Measurements from ENCODE around the gene NEUROD6.

Gene NEUROD6

DNA sequence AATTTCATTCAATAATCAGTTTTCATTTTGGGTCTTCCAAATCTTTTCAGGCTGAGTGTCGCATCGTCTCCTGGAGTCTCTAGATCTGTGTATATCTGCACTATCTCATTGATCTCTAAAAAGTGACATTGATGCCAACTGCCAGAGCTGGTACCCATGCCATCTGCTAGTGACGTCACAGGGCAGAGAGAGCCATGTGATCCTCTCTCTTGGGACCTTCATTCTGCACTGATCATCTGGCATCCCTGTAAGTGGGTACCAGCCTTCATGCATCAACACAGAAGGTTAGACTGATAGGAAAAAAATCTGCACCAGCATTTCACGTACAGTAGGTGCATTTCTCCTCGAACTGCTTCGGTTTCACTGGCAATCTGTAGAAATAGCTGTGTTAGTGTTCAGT is at the start of gene NEUROD6:
TSS of gene NEUROD6 (minus strand) at position 124 of the 400 bp plus-strand sequence. CDS start 1,458 bp downstream, outside the sequence.
- no peak for DNase-seq

DNA sequence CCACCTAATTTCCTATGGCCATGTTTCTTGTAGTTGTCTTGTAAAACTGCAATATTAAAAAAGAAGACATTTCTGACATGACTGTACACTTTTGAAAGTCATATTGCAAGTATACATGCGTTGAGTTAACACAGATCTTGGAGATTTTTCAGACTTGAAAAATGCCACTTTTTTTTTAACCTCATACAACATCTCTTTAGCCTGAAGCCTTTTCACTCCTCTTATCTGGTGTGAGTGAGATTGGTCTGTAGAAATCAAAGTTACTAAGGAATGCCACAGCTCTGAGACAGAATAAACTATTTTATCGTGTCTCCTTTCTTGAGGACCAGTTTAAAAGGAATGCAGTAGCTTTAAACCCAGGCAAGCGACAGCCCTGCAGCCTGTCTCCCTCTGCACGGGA is 43.9 kb upstream of the NEUROD6 start:
- no peak for DNase-seq

DNA sequence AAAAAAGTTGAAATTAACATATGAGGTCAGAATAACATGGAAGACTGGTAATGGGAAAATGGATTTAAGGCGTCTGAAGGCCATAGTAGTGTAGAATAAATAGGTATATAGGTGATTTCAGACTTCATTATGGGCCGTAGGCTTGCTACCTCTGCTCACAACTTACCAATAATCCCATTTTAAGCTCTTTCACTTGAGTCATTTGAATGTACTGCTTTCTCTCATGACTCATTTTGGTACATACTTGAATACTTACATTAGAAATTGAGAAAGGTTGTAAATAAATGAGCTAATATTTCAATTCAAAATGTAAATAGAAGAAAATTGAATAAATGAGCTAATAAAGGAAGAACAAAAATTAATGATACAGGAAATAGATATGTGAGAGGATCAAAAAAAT is 42.2 kb upstream of the NEUROD6 start:
- no peak for DNase-seq

DNA sequence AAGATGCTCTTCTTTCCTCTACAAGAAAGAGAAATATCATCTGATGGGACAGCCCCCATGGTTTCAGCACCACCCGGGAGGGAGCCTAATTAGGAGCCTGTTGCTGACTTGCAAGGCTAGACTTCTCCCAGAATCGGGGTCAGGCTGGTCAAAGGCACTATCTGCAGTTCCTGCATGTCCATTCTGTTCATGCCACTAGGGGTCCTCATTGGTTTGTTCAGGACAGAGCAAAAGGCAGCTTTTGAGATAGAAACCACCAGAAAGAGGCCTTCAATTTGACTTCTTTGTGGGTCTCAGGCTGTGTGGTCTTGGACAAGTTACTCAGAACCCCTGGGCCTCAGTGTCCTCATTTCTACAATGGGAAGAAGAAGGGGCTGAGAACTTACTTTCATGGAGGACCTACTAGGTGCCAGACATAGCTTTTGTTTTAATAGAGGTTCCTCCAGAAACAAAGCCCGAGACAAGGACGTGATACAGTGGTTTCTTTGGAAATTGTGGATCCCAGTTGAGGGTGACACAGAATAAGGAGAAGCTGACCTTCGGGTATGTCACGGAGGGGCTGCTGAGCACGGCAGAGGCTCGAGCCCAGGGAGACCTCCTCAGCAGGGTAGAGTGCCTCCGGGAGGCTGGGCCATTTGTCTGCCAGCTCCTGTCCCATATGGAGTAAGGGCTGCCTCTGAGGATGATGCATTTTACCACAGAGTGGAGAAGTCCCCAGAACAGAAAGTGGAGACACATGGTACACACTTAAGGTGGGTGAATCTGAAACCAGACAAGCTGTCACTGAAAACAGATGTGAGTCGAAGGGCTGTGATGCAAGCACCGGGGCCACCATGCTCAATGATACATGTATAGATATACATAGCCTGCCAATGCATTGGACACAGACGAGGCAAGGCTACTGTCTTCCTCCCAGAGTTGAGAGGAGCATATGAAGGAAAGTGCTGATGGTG is 33.1 kb upstream of the NEUROD6 start:
- peak; percentile 43 to 44 for DNase-seq

DNA sequence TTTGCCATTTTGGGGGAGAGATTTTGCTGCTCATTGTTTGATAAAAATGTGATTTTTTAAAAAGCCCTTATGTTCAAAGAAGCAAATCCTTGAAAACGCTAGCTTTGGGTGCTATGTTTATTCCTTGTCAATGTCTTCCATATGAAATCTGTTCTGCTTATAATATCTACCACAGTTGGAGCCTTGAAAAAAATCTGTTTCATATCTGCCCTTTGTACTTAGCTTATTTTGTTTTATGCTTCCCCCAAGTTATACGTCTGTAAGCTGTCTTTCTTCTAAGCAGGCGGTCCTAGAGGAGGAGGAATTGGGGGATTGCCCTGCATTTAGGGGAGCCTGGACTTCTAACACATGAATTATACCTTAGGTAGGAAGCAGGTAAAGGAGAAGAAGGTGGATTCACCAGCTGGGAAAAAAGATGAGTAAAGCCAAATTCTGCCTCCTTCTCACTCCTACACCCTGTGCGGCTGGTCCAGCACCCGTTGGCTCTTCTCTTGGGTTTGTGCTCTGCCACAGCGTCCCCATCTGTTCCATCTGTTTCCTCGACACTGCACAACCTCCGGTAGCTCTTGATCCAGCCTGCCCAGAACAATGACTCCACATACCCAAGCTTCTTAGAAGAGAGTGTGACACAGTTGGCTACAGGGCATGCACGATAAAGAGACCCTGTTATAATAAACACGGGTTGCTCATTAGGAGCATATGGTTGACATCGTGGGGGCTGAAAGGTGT is 31.9 kb upstream of the NEUROD6 start:
- no peak for DNase-seq

DNA sequence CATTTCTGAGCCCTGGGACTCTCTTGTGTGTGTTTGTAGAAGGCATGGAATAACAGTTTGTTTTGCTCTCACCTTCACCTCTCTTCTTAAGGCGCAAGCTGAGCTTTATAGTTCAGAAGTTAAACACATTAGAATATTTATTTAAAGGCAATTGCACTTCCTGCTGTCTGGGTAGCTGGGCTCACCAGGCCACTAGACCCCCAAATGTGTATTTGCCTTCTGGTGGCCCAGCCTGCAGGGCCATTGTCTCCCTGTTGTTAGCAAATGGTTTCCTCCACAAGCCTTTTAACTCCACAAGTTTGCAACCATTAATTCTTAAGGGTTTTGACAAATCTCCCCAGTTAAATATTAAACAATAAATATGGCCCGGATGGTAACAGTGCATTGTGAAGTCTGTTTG is 31.1 kb upstream of the NEUROD6 start:
- no peak for DNase-seq

DNA sequence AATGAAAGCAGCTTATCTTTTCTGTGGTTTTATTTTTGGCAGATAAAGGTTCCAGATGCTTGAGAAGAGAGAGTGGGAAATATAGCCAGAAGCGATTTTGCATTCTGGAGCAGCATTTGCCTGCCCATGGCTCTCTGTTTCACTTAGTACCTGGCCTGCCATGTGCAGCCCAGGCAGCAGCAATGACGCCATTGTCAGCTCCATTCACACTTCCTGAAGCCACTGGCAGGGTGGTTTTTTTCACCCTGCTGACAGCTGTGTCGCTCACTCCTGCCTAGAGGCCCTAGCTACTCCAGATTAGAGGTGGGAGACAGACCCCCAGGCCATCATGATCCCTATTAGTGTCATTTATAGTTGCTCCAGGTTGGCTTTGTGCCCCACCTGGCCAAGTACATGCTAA is 30.1 kb upstream of the NEUROD6 start:
- no peak for DNase-seq

DNA sequence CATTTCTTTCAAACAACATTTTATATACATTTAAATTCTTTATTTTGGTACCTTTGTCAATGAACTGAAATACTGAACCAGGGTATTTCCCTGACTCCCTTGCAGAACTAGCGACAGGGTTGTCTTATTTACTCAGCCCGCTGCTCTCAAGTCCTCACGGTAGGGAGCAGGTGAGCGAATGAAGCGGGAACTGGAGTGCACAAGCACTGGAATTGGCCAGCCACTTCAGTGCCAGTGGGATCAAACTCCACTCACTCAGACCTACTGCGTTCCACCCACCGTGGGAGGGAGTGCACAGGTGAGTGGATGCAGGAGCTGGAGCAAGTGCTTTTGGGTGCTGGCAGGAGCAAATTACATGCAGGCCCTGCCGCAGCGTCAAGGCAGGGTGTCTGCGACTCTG is 28.1 kb upstream of the NEUROD6 start:
- DNase-seq: no peak

DNA sequence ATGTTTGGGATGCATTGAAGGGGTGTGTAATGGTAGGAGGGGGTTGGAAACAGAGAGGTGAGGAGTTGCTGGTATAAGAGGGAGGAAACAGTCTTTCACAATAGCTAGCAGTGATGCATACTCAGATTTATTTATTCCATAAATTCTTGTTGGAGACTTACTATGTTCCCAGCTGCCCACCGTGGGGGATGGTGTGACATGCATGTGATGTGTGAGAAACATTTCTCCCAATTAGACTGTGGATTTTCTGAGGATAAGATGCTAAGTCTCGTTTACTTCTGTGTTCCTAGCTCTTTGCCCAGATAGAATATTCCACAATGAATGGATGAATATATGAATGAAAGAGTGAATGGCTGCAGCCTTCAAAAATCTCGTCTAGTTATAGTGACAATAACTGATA is 23.0 kb upstream of the NEUROD6 start:
- no peak for DNase-seq

DNA sequence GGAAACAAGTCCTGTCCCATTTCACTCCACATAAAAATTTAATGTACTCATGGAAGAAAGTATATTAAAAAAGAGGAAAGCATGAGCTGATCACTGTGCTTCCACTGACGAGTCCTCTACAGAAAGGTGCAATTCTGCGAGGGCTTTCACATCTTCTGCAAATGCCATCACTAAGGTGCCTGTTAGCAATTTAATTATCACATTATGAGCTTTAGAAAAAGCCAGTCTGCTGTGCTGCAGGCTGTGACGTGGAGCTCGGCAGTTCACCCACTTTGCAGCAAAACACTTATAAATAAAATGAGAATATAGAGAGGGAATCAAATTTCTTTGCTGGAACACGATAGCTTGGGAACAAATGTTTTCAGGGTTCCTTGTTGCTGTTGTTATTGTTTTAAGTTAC is 22.5 kb upstream of the NEUROD6 start:
- no peak for DNase-seq

DNA sequence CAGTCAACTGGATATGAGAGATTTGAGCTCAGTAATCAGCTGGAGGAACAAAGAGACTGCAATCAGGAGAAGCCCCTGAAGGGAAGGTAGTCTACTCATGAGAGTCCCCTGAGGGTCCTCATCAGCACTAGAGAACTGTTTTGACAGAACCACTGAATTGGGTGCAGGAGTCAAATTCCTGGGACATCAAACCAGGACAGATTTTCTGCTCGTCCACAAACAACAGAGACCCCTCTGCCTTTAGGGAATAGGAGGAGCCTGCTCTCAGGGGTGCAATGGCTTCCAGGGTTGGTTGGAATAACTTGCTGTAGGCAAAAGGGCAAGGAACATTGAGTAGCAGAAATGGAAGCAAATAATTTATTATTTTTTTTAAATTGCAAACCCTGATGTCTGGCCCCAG is 21.9 kb upstream of the NEUROD6 start:
- no peak for DNase-seq

DNA sequence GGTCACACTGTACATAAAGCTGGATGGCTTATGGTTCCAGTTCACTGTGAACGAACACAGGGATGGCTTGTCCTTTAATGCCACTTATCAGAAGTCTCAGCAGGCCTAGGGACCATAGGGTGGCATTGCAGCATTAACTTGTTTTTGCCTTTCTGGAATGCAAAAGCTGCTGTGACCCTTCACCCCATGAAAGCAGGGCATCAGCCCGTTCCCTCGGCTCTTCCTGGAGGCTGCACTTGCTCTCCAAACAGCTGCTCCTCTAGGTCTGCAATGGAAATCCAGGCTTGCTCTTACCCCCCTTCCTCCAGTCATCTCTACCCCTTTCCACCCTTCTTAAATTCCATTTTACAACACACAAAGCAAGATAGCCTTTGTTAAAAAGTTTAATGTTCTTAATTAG is 17.9 kb upstream of the NEUROD6 start:
- no peak for DNase-seq

DNA sequence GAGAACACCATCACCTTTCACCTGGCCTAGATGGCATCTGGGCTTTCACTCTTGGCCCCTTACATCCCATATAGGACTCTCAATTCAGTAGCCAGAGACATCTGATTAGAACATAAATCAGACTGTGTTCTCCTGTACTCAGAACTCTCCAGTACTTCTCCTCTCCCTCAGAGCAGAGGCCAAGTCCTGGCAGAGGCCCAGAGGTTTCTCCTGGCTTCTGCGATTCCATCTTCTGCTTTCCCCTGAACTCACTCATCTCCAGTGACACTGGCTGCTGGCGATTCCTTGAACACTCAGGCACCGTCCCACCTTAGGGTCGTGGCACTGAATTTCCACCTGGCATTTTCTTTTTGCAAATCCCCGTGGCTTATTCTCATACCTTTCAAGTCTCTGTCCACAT is 4.9 kb upstream of the NEUROD6 start:
- DNase-seq: no peak

DNA sequence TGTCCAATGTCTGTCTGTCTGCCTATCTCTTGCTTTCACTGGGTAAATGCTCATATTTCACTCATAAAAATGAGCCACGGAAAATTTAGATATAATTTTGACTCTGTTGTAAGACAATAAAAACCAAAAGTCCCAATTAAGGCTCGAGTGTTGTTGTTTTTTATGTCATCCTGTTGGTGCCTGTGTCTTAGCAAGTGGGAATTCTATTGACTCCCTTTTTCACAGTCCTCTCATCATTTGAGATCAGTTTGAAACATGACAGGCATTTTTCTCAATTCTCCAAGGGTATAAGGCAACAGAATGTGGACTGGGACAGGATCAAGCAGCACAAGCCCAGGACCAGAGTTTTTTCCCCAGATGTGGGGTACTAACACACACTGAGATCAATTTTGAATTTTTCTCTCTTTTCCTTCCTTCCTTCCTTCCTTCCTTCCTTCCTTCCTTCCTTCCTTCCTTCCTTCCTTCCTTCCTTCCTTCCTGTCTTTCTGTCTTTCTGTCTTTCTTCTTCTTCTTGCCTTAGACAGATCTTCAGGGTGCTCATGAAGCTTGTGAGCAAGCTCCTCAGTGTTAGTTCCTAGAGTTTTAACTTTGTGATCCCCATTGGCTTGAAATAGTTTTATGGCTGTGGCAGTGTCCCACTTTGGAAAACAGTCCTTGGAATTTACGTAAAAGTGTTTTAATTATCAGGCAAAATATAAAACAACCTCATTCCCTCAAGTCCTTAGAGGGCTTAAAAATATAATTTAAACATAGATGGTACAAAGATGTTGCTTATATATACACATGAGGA is 3.2 kb upstream of the NEUROD6 start:
- DNase-seq: no peak

DNA sequence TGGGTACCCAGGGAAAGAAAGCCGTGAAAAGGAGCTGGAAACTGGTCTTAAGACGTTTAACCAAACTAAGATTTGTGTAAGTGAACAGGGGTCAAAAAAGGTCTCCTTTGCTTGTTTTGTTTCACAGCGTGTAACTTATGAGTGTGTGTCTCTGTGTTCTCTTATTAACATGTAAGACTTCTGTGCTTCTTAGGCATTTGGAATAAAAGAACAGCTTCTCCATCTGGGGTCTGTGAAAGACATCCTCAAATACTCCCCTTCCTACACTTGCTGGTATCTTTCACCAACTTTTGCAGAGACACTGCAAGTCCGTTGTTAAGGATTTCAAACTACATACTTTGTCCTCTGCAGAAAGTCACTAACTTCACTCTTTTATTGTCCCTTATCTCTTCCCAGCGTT is 615 bp upstream of the NEUROD6 start:
- no peak for DNase-seq

DNA sequence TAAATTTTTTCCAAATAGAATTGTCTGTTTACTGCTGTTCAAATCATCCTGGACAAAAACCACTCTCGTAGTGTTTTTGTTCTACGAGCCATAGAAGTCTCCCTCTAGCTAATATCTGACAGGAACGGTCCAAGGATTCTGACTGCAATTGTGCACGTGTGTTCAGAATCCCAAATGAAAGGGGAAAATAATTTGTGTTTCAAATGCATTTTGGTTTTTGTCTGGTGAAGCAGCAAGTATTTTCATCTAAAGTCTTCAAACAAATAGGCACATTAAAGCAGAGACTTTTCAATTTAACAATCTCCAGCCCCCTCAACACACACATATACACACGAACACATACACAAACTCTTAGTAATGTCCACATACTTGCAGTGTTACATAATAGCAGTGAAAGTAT is 475 bp downstream of the NEUROD6 start:
- DNase-seq: no peak

DNA sequence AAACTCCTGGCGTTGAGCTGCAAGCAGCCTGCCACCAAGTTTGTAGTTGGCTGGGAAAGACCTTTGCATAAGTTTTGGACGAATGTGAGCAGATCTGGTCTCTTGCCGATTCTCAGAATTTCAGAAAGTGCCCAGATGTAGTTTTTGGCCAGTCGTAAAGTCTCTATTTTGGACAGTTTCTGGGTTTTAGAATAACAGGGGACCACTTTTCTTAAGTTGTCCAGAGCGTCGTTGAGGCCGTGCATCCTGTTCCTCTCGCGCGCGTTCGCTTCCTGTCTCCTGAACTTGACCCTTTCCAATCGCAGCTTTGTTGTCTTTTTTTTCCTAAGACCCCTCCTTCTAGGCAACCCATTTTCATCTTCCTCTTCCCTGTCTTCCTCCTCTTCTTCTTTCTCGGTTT is 1.8 kb downstream of the NEUROD6 start:
- DNase-seq: no peak

DNA sequence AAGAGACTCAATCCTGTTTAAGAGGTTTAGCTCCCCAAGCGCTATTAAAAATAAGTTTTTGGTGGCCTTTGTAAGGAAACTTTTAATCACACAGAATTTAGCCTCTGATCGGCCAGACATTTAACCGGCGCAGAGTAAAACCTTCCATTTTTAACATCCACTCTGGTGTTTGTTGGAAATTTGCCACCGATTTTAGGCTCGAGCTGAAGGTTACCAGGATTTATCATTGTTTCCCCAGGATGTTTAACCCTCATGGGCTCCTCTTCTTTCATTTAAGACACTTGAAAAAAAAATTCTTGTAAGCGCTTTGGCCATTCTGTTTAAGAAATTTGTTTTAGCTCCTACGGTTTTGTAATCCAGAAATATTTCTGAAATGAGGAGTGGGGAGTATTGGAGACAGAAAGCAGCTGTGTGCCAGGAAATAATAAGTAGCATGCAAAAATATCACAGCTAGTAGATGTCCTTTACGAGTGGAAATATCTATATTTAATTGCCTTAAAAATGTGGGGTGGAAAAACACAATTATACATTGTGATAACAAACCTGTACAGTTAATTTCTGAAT is 3.4 kb downstream of the NEUROD6 start:
- DNase-seq: no peak

DNA sequence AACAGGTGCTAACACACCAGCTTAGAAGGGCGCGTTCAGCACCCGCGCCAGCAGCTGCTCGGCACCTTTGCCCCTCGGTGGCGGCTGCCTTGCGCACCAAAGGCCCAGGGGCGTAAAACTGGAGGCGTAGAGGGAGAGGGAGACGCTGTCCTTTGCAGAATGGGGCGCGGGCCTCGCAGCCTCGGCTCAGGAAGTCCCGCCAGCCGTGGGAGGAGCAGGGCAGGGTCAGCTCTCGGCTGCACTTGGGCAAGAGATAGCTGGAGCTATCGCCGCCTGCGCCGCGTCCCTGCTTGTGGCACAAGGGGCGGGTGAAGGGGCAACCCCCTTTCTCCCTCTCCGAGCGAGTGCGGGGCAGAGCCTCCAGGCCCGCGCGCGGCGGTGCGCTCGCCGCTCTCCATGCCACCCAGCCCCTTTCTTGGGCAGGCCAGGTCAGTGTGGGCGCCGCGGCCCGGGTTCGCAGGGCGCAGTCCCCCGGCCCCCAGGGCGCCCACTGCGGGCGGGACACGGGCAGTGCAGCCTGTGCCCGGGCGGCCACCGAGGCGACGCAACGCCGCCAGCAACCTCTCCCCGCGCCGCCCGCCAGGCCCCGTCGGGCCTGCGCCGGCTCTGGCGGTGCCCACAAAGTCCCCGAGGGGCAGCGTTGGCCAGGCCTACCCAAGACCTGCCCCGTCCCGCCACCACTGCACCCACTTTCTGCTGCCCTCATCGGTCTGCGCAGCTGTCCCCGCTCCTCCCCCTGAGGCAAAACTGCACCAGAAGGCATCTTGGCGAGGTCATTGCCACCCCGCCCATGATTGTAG is 4.1 kb downstream of the NEUROD6 start:
- DNase-seq: no peak

DNA sequence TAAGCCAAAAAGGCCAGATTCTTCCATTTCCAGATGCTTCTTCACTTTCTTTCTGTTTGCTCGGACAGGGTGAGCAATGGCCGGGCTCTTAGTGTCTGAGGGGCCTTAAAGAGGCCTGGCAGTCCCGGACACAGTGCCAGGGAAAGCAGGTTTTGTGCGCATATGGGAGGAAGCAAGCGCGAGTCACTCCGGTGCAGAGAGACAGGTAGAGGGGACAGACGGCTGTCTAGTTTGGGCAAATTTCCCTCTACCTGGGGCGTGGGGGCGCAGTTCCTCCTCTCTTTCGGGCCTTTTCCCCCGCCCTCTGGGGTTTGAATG is 4.7 kb downstream of the NEUROD6 start:
- no peak for DNase-seq

DNA sequence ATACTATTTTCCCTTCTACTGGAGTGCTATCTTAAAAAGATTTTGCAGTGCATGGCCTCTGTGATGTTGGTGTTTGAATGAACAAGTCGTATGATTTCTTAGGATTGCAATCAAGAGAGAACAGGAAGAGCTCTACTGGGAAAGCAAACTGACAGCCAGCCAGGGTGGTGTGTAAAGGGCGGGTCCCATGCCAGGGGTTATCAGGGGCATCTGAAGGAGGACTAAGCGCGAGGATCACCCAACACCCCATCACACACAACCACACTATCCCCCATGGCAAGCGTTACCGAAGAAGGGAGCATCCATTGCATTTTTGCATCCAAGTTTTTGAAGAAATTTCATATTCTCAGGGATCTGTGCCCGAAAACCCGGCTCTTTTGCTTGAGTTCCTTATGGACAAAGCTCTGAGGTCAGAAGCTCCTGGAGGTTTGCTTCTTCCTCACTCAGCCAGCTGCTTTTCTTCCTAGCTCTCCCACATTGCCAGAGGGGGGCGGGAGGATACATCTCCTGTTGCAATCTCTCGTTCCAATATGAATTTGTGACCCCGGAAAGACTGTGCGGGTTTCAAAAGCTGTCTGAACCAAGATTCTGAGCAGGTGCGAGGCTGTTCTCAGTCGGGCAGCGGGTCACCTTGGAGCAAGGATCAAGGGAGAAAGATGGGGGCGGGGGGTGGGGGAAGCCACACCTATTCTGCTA is 5.2 kb downstream of the NEUROD6 start:
- DNase-seq: no peak

DNA sequence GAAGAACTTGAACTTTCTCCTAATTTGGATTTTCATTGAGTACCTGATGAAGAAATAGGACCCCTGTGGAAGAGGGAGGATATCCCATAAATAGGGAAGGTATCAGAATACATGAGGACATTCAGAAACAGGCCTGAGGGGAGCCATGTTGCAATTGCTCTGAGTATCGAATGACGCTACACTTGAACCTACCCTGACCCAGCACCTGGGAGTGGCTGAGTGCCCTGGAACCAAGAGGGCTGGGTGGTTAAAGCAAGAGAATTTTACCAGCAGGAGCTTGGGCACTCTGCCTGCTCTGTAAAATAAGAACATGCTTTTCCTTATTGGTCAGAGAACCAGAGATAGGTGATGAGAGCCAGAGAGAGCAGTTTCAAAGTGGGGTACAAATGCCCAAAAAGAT is 7.2 kb downstream of the NEUROD6 start:
- no peak for DNase-seq
